Panc1 (cell line): Measurements from ENCODE around the gene HS3ST6.

Source experiments
- CTCF ChIP-seq: fragments of 450-650 bp; IDR thresholded peaks from 2 replicates; pipeline ENCODE4 v1.5.1; 2017; ENCODE audit warnings: mild to moderate bottlenecking
- POLR2AphosphoS5 ChIP-seq: IDR thresholded peaks from 2 replicates; pipeline ENCODE4 v1.6.1; 2012; ENCODE audit warnings: mild to moderate bottlenecking, low read depth, low read length, moderate library complexity
- REST ChIP-seq, 2 experiments: IDR thresholded peaks; 2 replicates each; pipeline ENCODE4 v1.6.1; 2011 to 2012; ENCODE audit warnings: low read depth in 2 of 2, control low read depth in 1 of 2, low read length in 1 of 2, mild to moderate bottlenecking in 1 of 2, moderate library complexity in 1 of 2; ENCODE audit not compliant: insufficient read depth in 1 of 2
- SIN3A ChIP-seq: IDR thresholded peaks from 2 replicates; pipeline ENCODE4 v1.6.1; 2012; ENCODE audit warnings: low read depth, mild to moderate bottlenecking, low read length, moderate library complexity, borderline replicate concordance; ENCODE audit not compliant: insufficient read depth
- TCF7L2 ChIP-seq: IDR thresholded peaks from 2 replicates; pipeline ENCODE4 v1.6.1; 2011; ENCODE audit warnings: mild to moderate bottlenecking, low read depth, low read length, inconsistent platforms

GRCh38 chr16:1902547-1903219, 15.5 kb downstream of the HS3ST6 start:
- TF ChIP-seq CTCF (no peak), SIN3A (no peak), REST (IDR thresholded peaks at IDR 0.05; ENCODE audit: insufficient read depth in 1 of 2, low read depth in 2 of 2, low read length in 1 of 2) (no peak), POLR2AphosphoS5 (no peak), TCF7L2 (no peak)
